HG03097 (cell line): ENCODE results near the gene OR5B21.

ENCODE experiments used
- ATAC-seq: cut with Tn5 transposase; IDR thresholded peaks from one replicate; pipeline ENCODE4 v1.9.1; 2021; ENCODE audit not compliant: unreplicated experiment, low FRiP score

Gene OR5B21

GRCh38 chr11:58508005-58508404 lies at the start of gene OR5B21:
TSS of gene OR5B21 (minus strand) at chr11:58508105. CDS start at chr11:58508105, 0 bp downstream.
- no peak for ATAC-seq

- no peak for ATAC-seq
Measured at GRCh38 chr11:58549644-58550043, 41.7 kb upstream of the OR5B21 start.

GRCh38 chr11:58546841-58547240 lies 38.9 kb upstream of the OR5B21 start:
- no peak for ATAC-seq

- no peak for ATAC-seq
Measured at GRCh38 chr11:58531865-58532341, 24.0 kb upstream of the OR5B21 start.

- ATAC-seq: no peak
Measured at GRCh38 chr11:58530236-58530635, 22.3 kb upstream of the OR5B21 start.

- no peak for ATAC-seq
Measured at GRCh38 chr11:58527429-58527828, 19.5 kb upstream of the OR5B21 start.

- ATAC-seq: no peak
Measured at GRCh38 chr11:58526721-58527120, 18.8 kb upstream of the OR5B21 start.

GRCh38 chr11:58525037-58525614 lies 17.2 kb upstream of the OR5B21 start:
- ATAC-seq: peak; percentile 81

GRCh38 chr11:58524232-58525036 lies 16.5 kb upstream of the OR5B21 start:
- peak; percentile 29 for ATAC-seq

- ATAC-seq: no peak
Measured at GRCh38 chr11:58513747-58514367, 6.0 kb upstream of the OR5B21 start.

- no peak for ATAC-seq
Measured at GRCh38 chr11:58511636-58512035, 3.7 kb upstream of the OR5B21 start.

- no peak for ATAC-seq
Measured at GRCh38 chr11:58509748-58510147, 1.8 kb upstream of the OR5B21 start.

GRCh38 chr11:58508814-58509213 lies 909 bp upstream of the OR5B21 start:
- no peak for ATAC-seq

- no peak for ATAC-seq
Measured at GRCh38 chr11:58507355-58507754, 550 bp downstream of the OR5B21 start.

GRCh38 chr11:58506935-58507334 lies 970 bp downstream of the OR5B21 start:
- ATAC-seq: no peak

GRCh38 chr11:58505849-58506248 lies 2.1 kb downstream of the OR5B21 start:
- ATAC-seq: no peak

- no peak for ATAC-seq
Measured at GRCh38 chr11:58504232-58504631, 3.7 kb downstream of the OR5B21 start.

GRCh38 chr11:58503361-58503856 lies 4.5 kb downstream of the OR5B21 start:
- ATAC-seq: peak; percentile 93

GRCh38 chr11:58502004-58502403 lies 5.9 kb downstream of the OR5B21 start:
- no peak for ATAC-seq

GRCh38 chr11:58498464-58498863 lies 9.4 kb downstream of the OR5B21 start:
- ATAC-seq: no peak

- no peak for ATAC-seq
Measured at GRCh38 chr11:58497951-58498350, 10.0 kb downstream of the OR5B21 start.
